GM19238 (cell line): ENCODE results near the gene LILRB1.
"Not testable (repeated sequence)": the region's sequence is repeated elsewhere in the genome, so short reads cannot be mapped to it uniquely, and the experiment has no call there.

Source experiments
- DNase-seq: peaks from one replicate; pipeline ENCODE4 v3.0.0; 2011; ENCODE audit warnings: low spot score; ENCODE audit not compliant: insufficient read length

Gene LILRB1

GRCh38 chr19:54630262-54630661, at the start of gene LILRB1:
Gene LILRB1, plus strand, starts transcription at chr19:54630484. Its CDS starts 590 bp downstream, at chr19:54631074.
- not testable (repeated sequence) for DNase-seq

- no peak for DNase-seq
Observed at GRCh38 chr19:54586397-54586796, 43.9 kb upstream of the LILRB1 start.

GRCh38 chr19:54587026-54587425, 43.3 kb upstream of the LILRB1 start:
- no peak for DNase-seq

- not testable (repeated sequence) for DNase-seq
Observed at GRCh38 chr19:54593445-54593844, 36.8 kb upstream of the LILRB1 start, which contains the start of gene LILRA1. Gene LILRA1, plus strand, starts transcription at chr19:54593632. Its CDS starts 613 bp downstream, at chr19:54594245.

GRCh38 chr19:54593931-54594626, 36.2 kb upstream of the LILRB1 start:
- DNase-seq = not testable (repeated sequence)

- DNase-seq = no peak
Observed at GRCh38 chr19:54594737-54595136, 35.5 kb upstream of the LILRB1 start.

- not testable (repeated sequence) for DNase-seq
Observed at GRCh38 chr19:54595680-54596436, 34.4 kb upstream of the LILRB1 start.

- no peak for DNase-seq
Observed at GRCh38 chr19:54600212-54600611, 30.1 kb upstream of the LILRB1 start.

- DNase-seq = no peak
Observed at GRCh38 chr19:54606230-54606629, 24.1 kb upstream of the LILRB1 start.

- DNase-seq = no peak
Observed at GRCh38 chr19:54606891-54607784, 23.1 kb upstream of the LILRB1 start.

- DNase-seq = no peak
Observed at GRCh38 chr19:54607785-54608150, 22.5 kb upstream of the LILRB1 start.

- DNase-seq = no peak
Observed at GRCh38 chr19:54608205-54608604, 22.1 kb upstream of the LILRB1 start.

- DNase-seq = no peak
Observed at GRCh38 chr19:54608792-54609191, 21.5 kb upstream of the LILRB1 start.

- no peak for DNase-seq
Observed at GRCh38 chr19:54609356-54609791, 20.9 kb upstream of the LILRB1 start.

- DNase-seq = no peak
Observed at GRCh38 chr19:54612428-54612827, 17.9 kb upstream of the LILRB1 start.

GRCh38 chr19:54614726-54615125, 15.6 kb upstream of the LILRB1 start:
- DNase-seq = no peak

- no peak for DNase-seq
Observed at GRCh38 chr19:54616057-54616456, 14.2 kb upstream of the LILRB1 start.

- DNase-seq = no peak
Observed at GRCh38 chr19:54616821-54617560, 13.3 kb upstream of the LILRB1 start.

GRCh38 chr19:54620464-54620863, 9.8 kb upstream of the LILRB1 start:
- no peak for DNase-seq

GRCh38 chr19:54622431-54622830, 7.9 kb upstream of the LILRB1 start:
- DNase-seq = no peak

GRCh38 chr19:54624234-54624633, 6.0 kb upstream of the LILRB1 start:
- DNase-seq = not testable (repeated sequence)
